OCI-LY7 (cell line): Measurements from ENCODE around the gene WNT11.

Experiments
- EZH2phosphoT487 ChIP-seq: fragments of 200-600 bp; sonication (generic); IDR thresholded peaks from 2 replicates; pipeline ENCODE4 v1.6.1; 2018; ENCODE audit warnings: low read depth, borderline replicate concordance, mild to moderate bottlenecking, mixed run types, antibody characterized with exemption, low read length, moderate library complexity, mixed read lengths
- TF ChIP-seq, protein P1 (sequence below): fragments of 200-600 bp; sonication (generic); conservative IDR thresholded peaks from 2 replicates; pipeline ENCODE4 v1.5.1; 2014; ENCODE audit warnings: mild to moderate bottlenecking, antibody characterized with exemption, low read length, moderate library complexity, mixed read lengths

DNA sequence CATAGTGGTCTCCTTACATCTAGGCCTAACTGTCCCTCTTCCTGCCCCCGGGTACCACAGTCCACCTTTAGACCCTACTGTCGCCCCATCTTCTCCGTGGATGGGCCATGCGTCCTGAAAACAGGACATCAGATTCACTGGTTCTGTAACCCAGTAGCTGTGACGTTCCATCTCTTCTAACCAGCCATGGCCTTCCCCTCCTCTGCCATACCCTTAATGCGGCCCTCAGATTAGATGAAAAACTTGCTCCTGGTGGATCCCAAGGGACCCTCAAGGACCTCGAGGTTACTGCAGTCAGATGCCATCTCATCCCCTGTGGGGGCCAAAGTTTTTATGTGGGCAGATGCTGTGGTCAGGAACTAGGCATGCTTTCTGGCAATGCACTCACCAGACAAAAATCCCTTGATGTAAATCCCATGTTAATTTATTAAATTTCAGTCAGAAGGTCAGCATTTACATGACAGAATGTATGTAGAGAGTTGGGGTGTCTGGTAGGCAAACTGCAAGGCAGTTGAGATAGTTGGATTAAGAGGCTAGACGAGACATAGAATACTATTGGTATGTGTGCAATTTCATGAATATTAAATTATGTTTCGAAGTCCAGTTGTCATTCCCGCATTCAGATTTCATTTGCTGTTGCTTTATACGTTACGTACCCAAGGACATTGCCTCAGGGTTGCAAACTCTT lies 64.3 kb downstream of the WNT11 start:
- TF ChIP-seq, protein P1, sequence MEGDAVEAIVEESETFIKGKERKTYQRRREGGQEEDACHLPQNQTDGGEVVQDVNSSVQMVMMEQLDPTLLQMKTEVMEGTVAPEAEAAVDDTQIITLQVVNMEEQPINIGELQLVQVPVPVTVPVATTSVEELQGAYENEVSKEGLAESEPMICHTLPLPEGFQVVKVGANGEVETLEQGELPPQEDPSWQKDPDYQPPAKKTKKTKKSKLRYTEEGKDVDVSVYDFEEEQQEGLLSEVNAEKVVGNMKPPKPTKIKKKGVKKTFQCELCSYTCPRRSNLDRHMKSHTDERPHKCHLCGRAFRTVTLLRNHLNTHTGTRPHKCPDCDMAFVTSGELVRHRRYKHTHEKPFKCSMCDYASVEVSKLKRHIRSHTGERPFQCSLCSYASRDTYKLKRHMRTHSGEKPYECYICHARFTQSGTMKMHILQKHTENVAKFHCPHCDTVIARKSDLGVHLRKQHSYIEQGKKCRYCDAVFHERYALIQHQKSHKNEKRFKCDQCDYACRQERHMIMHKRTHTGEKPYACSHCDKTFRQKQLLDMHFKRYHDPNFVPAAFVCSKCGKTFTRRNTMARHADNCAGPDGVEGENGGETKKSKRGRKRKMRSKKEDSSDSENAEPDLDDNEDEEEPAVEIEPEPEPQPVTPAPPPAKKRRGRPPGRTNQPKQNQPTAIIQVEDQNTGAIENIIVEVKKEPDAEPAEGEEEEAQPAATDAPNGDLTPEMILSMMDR, result no peak
- no peak for TF ChIP-seq EZH2phosphoT487
